Measurements from ENCODE around the gene AGBL5.

Gene AGBL5

GRCh38 chr2:27069436-27069835 lies 18.0 kb downstream of the AGBL5 start:
- H3K27ac ChIP-seq, result no peak overlapping the region; the same call in 1 of the 2 replicates
- no peak for TF ChIP-seq CTCF (conservative IDR thresholded peaks at IDR 0.05)

- peak overlapping the region; percentile 85; the same call in 1 of the 2 replicates for H3K27ac ChIP-seq
- no peak for TF ChIP-seq CTCF (conservative IDR thresholded peaks at IDR 0.05)
These were observed 18.6 kb downstream of the AGBL5 start for GRCh38 chr2:27069961-27070618.

GRCh38 chr2:27070653-27071276 lies 19.3 kb downstream of the AGBL5 start:
- no peak for TF ChIP-seq CTCF (conservative IDR thresholded peaks at IDR 0.05)
- peak overlapping the region; percentile 85 for H3K27ac ChIP-seq

GRCh38 chr2:27071277-27071989 lies 20.0 kb downstream of the AGBL5 start, which contains the start of gene OST4:
OST4 (minus strand) TSS chr2:27071654.
- no peak for TF ChIP-seq CTCF (conservative IDR thresholded peaks at IDR 0.05)
- H3K27ac ChIP-seq, result peak within 1 kb of the TSS; percentile 85

- no peak for TF ChIP-seq CTCF (conservative IDR thresholded peaks at IDR 0.05)
- peak overlapping the region; percentile 85 for H3K27ac ChIP-seq
These were observed 20.7 kb downstream of the AGBL5 start for GRCh38 chr2:27071990-27072830.

- no peak overlapping the region for H3K27ac ChIP-seq
- no peak for TF ChIP-seq CTCF (conservative IDR thresholded peaks at IDR 0.05)
These were observed 21.5 kb downstream of the AGBL5 start for GRCh38 chr2:27072920-27073319.
